Measurements from ENCODE around the gene PCDHA1. TPM values are rescaled to one million over a fixed set of nuclear protein-coding genes. Genes with fewer than 3 reads are reported as not detected.
"Not testable (repeated sequence)": the region's sequence is repeated elsewhere in the genome, so short reads cannot be mapped to it uniquely, and the experiment has no call there.

Gene PCDHA1
- total RNA-seq (not detected), polyA plus RNA-seq (not detected)

- Histone ChIP-seq H3K4me3 (ENCODE audit: low read length) (no peak within 1 kb of the TSS), H3K27me3 (ENCODE audit: insufficient read depth, low read length, poor library complexity, severe bottlenecking) (peaks cover 3% of the 10 kb centered on the region), H3K9me3 (ENCODE audit: low read length) (peaks cover 13% of the 10 kb centered on the region), H3K36me3 (ENCODE audit: insufficient read depth, low read length) (no peaks in the 10 kb centered on the region), H3K27ac (ENCODE audit: low read depth, low read length) (no peak within 1 kb of the TSS), H3K4me1 (ENCODE audit: insufficient read depth, low read length) (no peaks in the 10 kb centered on the region)
- POLR2A ChIA-PET: no interaction called here
- H3K36me3 Mint-ChIP-seq: peaks cover 0 to 21% (median 2%) of the 10 kb centered on the region in 3 donors
- no peak within 1 kb of the TSS for H3K27ac Mint-ChIP-seq
- H3K27me3 Mint-ChIP-seq: peaks cover 20 to 49% of the 10 kb centered on the region in 2 donors
- peaks cover 37 to 81% (median 64%) of the 10 kb centered on the region in 5 donors for H3K9me3 Mint-ChIP-seq
- H3K4me3 Mint-ChIP-seq: no peak within 1 kb of the TSS
- CTCF ChIA-PET: no interaction called here
- DNase-seq: no peak
- H3K4me1 Mint-ChIP-seq: no peaks in the 10 kb centered on the region
These were observed at the start of gene PCDHA1 for GRCh38 chr5:140785905-140786686. TSS of gene PCDHA1 (plus strand) at chr5:140786140.

DNA sequence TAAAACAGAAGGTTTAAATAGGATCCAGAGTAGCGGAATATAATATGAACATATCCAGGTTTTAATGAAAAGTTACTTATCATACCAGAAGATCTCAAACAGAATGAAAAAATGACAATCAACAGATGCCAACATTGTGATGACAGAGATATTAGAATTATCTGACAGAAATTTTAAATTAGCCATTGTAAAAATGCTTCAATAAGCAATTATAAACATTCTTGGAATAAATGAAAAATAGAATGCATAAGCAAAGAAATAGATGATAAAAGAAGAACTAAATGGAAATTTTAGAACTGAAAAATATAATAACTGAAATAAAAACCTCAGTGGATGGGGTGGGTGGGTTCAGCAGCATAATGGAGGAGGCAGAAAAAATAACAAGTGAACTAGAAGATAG, 48.5 kb upstream of the PCDHA1 start:
- H3K4me3 Mint-ChIP-seq: no peak overlapping the region
- CTCF ChIA-PET: no interaction called here

DNA sequence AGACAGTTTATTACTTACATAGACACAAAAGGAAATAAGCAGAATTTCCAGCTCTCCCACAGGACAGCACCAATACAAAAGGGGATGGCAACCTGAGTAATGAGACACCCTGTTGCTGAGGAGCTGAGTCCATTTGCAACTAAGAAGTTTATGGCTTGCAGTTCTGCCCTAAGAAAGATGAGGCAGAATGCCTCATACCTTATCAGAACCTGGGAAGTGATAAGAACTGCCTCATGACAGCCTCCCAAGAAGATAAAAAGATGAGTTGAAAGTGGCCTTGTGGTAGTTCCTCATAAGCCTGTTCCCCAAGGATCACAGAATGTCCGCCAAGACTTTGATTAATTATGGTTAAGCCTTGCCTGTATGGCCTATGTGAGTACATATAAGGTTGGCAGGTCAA, 44.0 kb upstream of the PCDHA1 start:
- H3K9me3 Mint-ChIP-seq: peaks cover 18 to 40% (median 37%) of the 10 kb centered on the region in 5 donors
- POLR2A ChIA-PET: no interaction called here
- H3K36me3 Mint-ChIP-seq: peaks cover 0 to 12% (median 0%) of the 10 kb centered on the region in 3 donors

More for the DNA sequence above, 48.5 kb upstream of the PCDHA1 start:
- Histone ChIP-seq H3K27ac (ENCODE audit: low read depth, low read length) (no peak overlapping the region), H3K9me3 (ENCODE audit: low read length) (no peaks in the 10 kb centered on the region), H3K4me1 (ENCODE audit: insufficient read depth, low read length) (no peaks in the 10 kb centered on the region), H3K4me3 (ENCODE audit: low read length) (no peak overlapping the region), H3K27me3 (ENCODE audit: insufficient read depth, low read length, poor library complexity, severe bottlenecking) (peaks cover 8% of the 10 kb centered on the region), H3K36me3 (ENCODE audit: insufficient read depth, low read length) (no peaks in the 10 kb centered on the region)
- POLR2A ChIA-PET: no interaction called here
- DNase-seq: no peak
- no peaks in the 10 kb centered on the region for H3K4me1 Mint-ChIP-seq
- peaks cover 0 to 6% (median 0%) of the 10 kb centered on the region in 3 donors for H3K36me3 Mint-ChIP-seq
- H3K9me3 Mint-ChIP-seq: peaks cover 8 to 32% (median 23%) of the 10 kb centered on the region in 5 donors
- H3K27me3 Mint-ChIP-seq: peaks cover 42 to 62% of the 10 kb centered on the region in 2 donors
- H3K27ac Mint-ChIP-seq: no peak overlapping the region

GRCh38 chr5:140753561-140753960, 32.4 kb upstream of the PCDHA1 start:
- H3K4me1 Mint-ChIP-seq: no peaks in the 10 kb centered on the region
- peaks cover 72 to 89% (median 82%) of the 10 kb centered on the region in 5 donors for H3K9me3 Mint-ChIP-seq
- no peak for DNase-seq
- POLR2A ChIA-PET: no interaction called here
- H3K9me3 ChIP-seq (ENCODE audit: low read length): no peaks in the 10 kb centered on the region
- peaks cover 17% of the 10 kb centered on the region in 2 donors for H3K27me3 Mint-ChIP-seq
- H3K4me3 Mint-ChIP-seq: no peak overlapping the region
- H3K4me3 ChIP-seq (ENCODE audit: low read length): no peak overlapping the region
- H3K36me3 Mint-ChIP-seq: peaks cover 2 to 37% (median 3%) of the 10 kb centered on the region in 3 donors
- H3K27ac ChIP-seq (ENCODE audit: low read depth, low read length): no peak overlapping the region
- no peaks in the 10 kb centered on the region for H3K4me1 ChIP-seq (ENCODE audit: insufficient read depth, low read length)
- no peak overlapping the region for H3K27ac Mint-ChIP-seq
- H3K27me3 ChIP-seq (ENCODE audit: insufficient read depth, low read length, poor library complexity, severe bottlenecking): no peaks in the 10 kb centered on the region
- CTCF ChIA-PET: no interaction called here
- no peaks in the 10 kb centered on the region for H3K36me3 ChIP-seq (ENCODE audit: insufficient read depth, low read length)

More for the DNA sequence above, 44.0 kb upstream of the PCDHA1 start:
- Histone ChIP-seq H3K4me3 (ENCODE audit: low read length) (no peak overlapping the region), H3K4me1 (ENCODE audit: insufficient read depth, low read length) (no peaks in the 10 kb centered on the region), H3K27ac (ENCODE audit: low read depth, low read length) (no peak overlapping the region), H3K36me3 (ENCODE audit: insufficient read depth, low read length) (no peaks in the 10 kb centered on the region), H3K27me3 (ENCODE audit: insufficient read depth, low read length, poor library complexity, severe bottlenecking) (no peaks in the 10 kb centered on the region), H3K9me3 (ENCODE audit: low read length) (no peaks in the 10 kb centered on the region)
- no peak overlapping the region for H3K4me3 Mint-ChIP-seq
- CTCF ChIA-PET: no interaction called here
- H3K4me1 Mint-ChIP-seq: no peaks in the 10 kb centered on the region
- no peak for DNase-seq
- peaks cover 27% of the 10 kb centered on the region in 2 donors for H3K27me3 Mint-ChIP-seq
- no peak overlapping the region for H3K27ac Mint-ChIP-seq

- DNase-seq: no peak
- no peak overlapping the region for H3K27ac Mint-ChIP-seq
- no peak overlapping the region for H3K4me3 Mint-ChIP-seq
- Histone ChIP-seq H3K27ac (ENCODE audit: low read depth, low read length) (no peak overlapping the region), H3K4me3 (ENCODE audit: low read length) (no peak overlapping the region), H3K9me3 (ENCODE audit: low read length) (peaks cover 44% of the 10 kb centered on the region), H3K27me3 (ENCODE audit: insufficient read depth, low read length, poor library complexity, severe bottlenecking) (no peaks in the 10 kb centered on the region), H3K4me1 (ENCODE audit: insufficient read depth, low read length) (no peaks in the 10 kb centered on the region), H3K36me3 (ENCODE audit: insufficient read depth, low read length) (no peaks in the 10 kb centered on the region)
- H3K27me3 Mint-ChIP-seq: peaks cover 0 to 4% of the 10 kb centered on the region in 2 donors
- peaks cover 35 to 90% (median 84%) of the 10 kb centered on the region in 5 donors for H3K9me3 Mint-ChIP-seq
- peaks cover 6 to 17% (median 17%) of the 10 kb centered on the region in 3 donors for H3K36me3 Mint-ChIP-seq
- ChIA-PET POLR2A (no interaction called here), CTCF (no interaction called here)
- H3K4me1 Mint-ChIP-seq: no peaks in the 10 kb centered on the region
These were observed 21.6 kb upstream of the PCDHA1 start for GRCh38 chr5:140764177-140764973.

GRCh38 chr5:140767444-140767843, 18.5 kb upstream of the PCDHA1 start:
- Mint-ChIP-seq H3K36me3 (peaks cover 2 to 23% (median 8%) of the 10 kb centered on the region in 3 donors), H3K27ac (no peak overlapping the region), H3K4me1 (no peaks in the 10 kb centered on the region), H3K9me3 (peaks cover 59 to 93% (median 89%) of the 10 kb centered on the region in 5 donors), H3K27me3 (no peaks in the 10 kb centered on the region), H3K4me3 (no peak overlapping the region)
- peaks cover 37% of the 10 kb centered on the region for H3K9me3 ChIP-seq (ENCODE audit: low read length)
- no peaks in the 10 kb centered on the region for H3K4me1 ChIP-seq (ENCODE audit: insufficient read depth, low read length)
- no peaks in the 10 kb centered on the region for H3K27me3 ChIP-seq (ENCODE audit: insufficient read depth, low read length, poor library complexity, severe bottlenecking)
- DNase-seq: no peak
- ChIA-PET POLR2A (no interaction called here), CTCF (no interaction called here)
- no peaks in the 10 kb centered on the region for H3K36me3 ChIP-seq (ENCODE audit: insufficient read depth, low read length)
- no peak overlapping the region for H3K27ac ChIP-seq (ENCODE audit: low read depth, low read length)
- H3K4me3 ChIP-seq (ENCODE audit: low read length): no peak overlapping the region

DNA sequence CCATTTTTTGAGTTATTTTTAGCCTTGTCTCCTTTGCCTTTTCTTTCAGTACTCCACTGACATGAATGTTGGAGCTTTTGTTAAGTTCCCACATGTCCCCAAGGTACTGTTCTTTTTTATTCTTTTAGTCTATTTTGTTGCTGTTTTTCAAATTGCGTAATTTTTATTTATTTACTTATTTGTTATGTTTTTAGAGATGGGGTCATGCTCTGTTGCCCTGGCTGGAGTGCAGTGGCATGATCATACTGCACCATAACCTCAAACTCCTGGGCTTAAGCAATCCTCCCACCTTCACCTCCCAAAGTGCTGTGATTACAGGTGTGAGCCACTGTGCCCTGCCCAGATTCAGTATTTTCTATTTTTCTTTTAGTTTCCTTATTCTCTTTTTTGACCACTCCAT, 5.4 kb upstream of the PCDHA1 start:
- Mint-ChIP-seq H3K36me3 (peaks cover 0 to 31% (median 0%) of the 10 kb centered on the region in 3 donors), H3K27me3 (peaks cover 20 to 37% of the 10 kb centered on the region in 2 donors), H3K9me3 (peaks cover 47 to 91% (median 77%) of the 10 kb centered on the region in 5 donors), H3K4me1 (no peaks in the 10 kb centered on the region), H3K4me3 (no peak overlapping the region), H3K27ac (no peak overlapping the region)
- Histone ChIP-seq H3K9me3 (ENCODE audit: low read length) (peaks cover 6% of the 10 kb centered on the region), H3K27me3 (ENCODE audit: insufficient read depth, low read length, poor library complexity, severe bottlenecking) (peaks cover 3% of the 10 kb centered on the region), H3K4me3 (ENCODE audit: low read length) (no peak overlapping the region), H3K27ac (ENCODE audit: low read depth, low read length) (no peak overlapping the region), H3K4me1 (ENCODE audit: insufficient read depth, low read length) (no peaks in the 10 kb centered on the region), H3K36me3 (ENCODE audit: insufficient read depth, low read length) (no peaks in the 10 kb centered on the region)
- ChIA-PET CTCF (no interaction called here), POLR2A (no interaction called here)
- DNase-seq: no peak

DNA sequence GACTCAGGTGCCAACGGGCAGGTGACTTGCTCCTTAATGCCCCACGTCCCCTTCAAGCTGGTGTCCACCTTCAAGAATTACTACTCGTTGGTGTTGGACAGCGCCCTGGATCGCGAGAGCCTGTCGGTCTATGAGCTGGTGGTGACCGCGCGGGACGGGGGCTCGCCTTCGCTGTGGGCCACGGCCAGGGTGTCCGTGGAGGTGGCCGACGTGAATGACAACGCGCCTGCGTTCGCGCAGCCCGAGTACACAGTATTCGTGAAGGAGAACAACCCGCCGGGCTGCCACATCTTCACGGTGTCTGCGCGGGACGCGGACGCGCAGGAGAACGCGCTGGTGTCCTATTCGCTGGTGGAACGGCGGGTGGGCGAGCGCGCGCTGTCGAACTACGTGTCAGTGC, 1.5 kb downstream of the PCDHA1 start:
- H3K27ac ChIP-seq (ENCODE audit: low read depth, low read length); DNase-seq; CTCF ChIA-PET; POLR2A ChIA-PET; H3K4me1 ChIP-seq (ENCODE audit: insufficient read depth, low read length); H3K27ac Mint-ChIP-seq; H3K4me1 Mint-ChIP-seq; H3K4me3 ChIP-seq (ENCODE audit: low read length); H3K4me3 Mint-ChIP-seq; H3K27me3 ChIP-seq (ENCODE audit: insufficient read depth, low read length, poor library complexity, severe bottlenecking); H3K36me3 ChIP-seq (ENCODE audit: insufficient read depth, low read length): not testable (repeated sequence)
- peaks cover 0 to 15% (median 2%) of the 10 kb centered on the region in 3 donors for H3K36me3 Mint-ChIP-seq
- peaks cover 10% of the 10 kb centered on the region for H3K9me3 ChIP-seq (ENCODE audit: low read length)
- H3K9me3 Mint-ChIP-seq: peaks cover 30 to 81% (median 60%) of the 10 kb centered on the region in 5 donors
- peaks cover 24 to 54% of the 10 kb centered on the region in 2 donors for H3K27me3 Mint-ChIP-seq
